Inflammatory macrophage (primary cell): ENCODE results near the gene AATK.

Experiments
- DNase-seq, 2 donors: peaks; one replicate each; pipeline ENCODE4 v3.0.0-alpha.2; 2020 to 2022

Gene AATK

DNA sequence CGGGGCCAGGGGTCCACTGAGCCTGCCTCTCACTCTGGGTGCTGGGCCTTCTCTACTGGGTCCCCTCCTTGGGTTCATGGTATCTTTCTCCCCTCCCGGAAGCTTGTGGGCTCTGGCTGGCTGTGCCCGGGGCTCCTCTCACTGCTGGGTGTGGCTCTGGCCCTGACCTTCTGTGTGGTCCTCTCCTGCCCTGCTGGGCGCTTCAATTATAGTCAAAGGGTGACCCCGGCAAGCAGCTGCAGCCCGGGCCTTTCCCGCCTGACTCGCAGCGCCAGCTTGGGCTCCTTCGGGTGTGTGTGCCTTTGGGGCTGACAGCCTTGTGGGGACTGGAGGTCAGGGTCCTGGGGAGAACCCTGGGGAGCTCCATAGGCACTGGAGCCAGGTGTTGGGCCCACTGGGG, 55.0 kb downstream of the AATK start:
- DNase-seq = no peak

GRCh38 chr17:81110488-81111040, 55.5 kb downstream of the AATK start:
- DNase-seq = no peak

DNA sequence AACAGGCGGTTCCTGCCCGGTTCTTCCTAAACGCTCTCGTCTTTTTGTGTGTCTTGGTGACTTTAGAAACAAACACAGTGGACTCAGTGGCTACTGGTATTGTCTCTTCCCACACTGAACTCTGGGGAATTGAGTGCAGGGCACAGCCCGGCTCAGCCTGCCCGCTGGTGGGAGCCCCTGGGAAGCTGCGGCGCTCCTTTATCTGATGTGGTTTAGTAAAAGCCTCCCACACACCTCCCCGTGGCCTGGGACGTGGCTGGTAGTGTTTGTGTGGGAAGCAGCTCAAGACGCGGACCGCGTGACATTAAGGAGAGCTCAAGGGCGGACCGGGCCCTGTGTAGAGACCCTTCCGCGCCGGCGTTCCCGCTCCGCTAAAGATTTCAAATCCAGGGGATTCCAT, 56.1 kb downstream of the AATK start:
- no peak for DNase-seq

GRCh38 chr17:81108220-81108619, 57.8 kb downstream of the AATK start:
- DNase-seq = no peak

- DNase-seq = no peak
Measured at GRCh38 chr17:81106716-81107115, 59.3 kb downstream of the AATK start.

- no peak for DNase-seq
Measured at GRCh38 chr17:81103379-81103778, 62.6 kb downstream of the AATK start.

GRCh38 chr17:81102869-81103268, 63.2 kb downstream of the AATK start:
- no peak for DNase-seq

DNA sequence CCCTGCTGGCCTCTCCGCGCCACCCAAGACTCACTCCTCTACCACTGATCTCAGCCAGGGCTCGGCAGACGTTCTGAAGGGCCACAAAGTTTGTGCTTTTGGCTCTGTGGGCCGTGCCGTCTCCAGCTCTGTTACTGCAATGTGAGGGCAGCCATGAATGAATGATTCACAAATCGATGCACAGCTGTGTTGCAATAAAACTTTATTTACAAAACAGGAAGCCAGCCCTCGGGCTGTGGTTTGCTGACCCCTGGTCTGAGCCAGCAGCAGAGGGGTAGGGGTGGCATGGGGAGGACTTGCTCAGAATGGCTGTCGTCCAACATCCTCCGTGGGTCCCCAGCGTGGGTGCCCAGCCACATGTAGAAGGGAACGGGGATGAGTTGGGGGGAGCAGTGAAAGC, 63.7 kb downstream of the AATK start:
- DNase-seq = peak; percentile 14 to 20

GRCh38 chr17:81101614-81102306, 64.3 kb downstream of the AATK start:
- peak; percentile 88 to 89 for DNase-seq

GRCh38 chr17:81100668-81101067, 65.4 kb downstream of the AATK start:
- no peak for DNase-seq

GRCh38 chr17:81099888-81100287, 66.1 kb downstream of the AATK start:
- DNase-seq = no peak

DNA sequence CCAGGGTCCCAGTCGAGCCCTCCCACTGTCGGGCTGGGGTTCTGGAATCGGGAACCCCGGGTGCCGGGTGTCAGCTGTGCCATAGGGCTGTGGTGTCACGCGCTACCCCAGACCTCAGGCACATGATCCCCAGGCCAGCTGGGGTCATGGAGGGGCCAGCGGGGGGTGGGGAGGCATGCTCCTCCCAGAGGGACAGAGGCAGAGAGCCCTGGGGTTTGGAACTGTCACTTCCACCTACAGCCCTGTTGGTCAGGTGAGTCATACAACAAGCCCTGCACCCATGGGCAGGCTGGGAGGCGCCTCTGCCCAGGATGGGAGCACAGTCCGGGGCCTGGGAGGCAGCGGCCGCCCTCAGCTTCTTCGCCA, 68.1 kb downstream of the AATK start:
- peak; percentile 93 to 97 for DNase-seq

DNA sequence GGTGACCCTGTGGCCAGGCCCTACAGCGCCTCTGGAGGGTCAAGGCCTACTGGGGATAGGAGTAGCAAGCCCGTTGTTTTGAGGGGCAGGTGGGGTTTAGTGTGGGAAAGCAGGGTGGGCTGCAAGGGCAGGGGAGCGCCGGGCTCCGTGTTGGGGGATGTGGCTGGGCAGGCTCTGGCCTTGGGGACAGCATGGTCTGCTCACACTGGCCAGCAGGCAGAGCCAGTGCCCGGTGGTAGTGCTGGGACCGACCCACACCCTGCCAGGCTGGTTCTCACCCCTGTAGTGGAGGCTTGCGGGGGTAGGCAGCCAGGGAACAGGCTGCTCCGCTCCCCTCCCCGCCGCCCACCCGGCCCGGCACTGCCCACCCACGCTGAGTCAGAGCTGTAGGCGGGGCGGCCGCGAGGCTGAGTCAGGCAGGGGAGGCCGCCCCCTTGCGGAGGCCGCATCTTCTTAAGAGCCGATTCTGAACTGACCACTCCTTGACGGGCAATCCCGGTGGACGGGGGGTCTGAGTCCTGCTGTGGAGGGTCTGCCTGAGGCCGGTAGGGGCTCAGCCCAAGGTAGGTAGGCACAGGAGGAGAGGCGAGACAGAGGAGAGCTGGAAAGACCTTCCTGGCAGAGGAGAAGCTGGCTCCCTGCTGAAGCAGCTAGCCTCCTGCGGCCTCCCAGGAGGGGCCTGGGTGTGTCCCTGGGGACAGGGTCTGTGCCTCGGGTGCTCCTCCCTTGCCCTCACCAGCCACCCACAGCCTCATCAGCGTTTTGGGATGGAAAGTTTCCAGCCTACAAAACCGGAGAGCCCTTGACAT, 68.7 kb downstream of the AATK start:
- DNase-seq = peak; percentile 61 to 85

- no peak for DNase-seq
Measured at GRCh38 chr17:81096741-81097133, 69.3 kb downstream of the AATK start.

- DNase-seq = no peak
Measured at GRCh38 chr17:81095383-81095762, 70.6 kb downstream of the AATK start.

DNA sequence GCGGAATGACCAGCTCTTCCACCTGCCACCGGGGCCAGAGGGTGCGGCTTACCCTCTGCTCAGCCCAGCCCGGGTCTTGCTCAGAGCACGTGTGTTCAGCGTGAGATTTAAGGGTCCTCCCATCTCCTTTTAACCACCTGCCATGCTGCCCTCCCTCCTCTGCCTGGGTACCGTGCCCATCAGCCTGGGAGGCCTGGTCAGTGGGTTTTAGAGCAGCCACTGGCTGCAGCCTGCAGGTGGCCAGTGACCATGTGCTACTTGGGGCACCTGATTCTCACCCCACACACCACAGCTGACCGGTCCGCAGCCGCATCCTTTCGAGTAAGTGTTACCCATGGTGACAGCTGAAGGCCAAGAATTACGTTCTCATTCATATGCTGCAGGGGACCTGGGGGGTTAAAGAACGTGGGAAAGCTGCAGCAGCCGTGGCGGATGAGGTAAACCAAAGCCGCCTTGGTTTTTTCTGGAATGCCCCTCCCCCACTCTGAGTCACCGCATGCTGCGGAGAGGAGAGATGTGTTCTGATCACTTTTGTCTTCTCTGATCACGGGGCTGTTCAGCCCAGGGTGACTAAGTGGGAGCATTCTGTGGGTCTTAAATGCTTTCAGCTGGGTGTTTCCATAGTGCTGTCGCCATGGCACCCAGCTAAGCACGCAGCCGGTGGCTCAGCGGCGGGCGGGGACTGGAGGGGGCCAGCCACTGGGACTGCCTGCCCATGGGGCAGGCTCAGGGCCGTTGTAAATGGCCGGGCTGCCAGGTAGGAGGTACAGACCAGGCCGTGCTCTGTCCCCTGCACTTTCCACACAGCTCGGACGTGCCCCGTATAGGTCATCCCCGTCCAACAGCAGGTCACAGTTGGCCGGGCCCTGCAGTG, 71.3 kb downstream of the AATK start:
- DNase-seq = peak; percentile 65 to 91

DNA sequence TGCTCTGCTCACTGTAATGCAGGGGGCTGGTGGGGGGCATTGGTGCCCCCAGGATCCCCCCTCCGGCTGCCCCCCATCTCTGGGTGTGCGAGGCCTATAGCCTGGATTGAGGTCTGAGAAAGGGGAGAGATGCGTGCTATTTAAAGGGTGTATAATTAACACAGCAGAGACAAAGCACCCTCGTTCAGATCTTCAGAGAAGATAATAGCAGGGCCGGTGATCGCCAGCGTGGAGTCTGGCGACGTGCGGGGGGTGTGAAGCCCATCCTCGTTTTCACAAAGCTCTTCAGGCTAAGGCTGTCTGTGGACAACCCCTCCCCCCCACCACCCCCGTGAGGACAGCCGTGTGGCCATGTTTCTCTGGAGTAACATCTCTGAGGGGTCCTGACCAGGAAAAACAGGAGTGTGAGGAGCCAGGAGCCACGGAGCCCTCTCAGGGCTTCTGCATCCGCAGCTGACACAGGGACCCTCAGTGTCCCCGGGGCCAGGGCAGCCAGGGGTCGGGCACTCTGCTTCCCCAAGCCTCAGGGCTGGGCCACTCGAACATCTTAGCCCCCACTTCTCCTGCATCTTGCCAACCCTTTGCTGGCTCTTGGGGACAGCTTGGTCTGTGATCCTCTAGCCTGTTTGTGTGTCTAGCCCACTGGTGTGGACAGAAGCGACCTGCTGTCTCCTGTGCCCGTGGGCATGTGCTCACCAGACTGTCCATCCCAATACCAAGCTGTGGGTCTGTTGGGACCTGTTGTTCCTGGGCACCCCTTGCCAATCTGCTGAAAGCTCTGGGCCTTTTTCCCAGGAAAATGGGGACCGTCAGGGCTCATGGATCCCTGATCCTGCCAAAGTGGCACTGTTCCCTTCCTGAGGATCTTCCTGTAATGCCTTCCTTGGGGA, 72.2 kb downstream of the AATK start:
- DNase-seq = no peak

DNA sequence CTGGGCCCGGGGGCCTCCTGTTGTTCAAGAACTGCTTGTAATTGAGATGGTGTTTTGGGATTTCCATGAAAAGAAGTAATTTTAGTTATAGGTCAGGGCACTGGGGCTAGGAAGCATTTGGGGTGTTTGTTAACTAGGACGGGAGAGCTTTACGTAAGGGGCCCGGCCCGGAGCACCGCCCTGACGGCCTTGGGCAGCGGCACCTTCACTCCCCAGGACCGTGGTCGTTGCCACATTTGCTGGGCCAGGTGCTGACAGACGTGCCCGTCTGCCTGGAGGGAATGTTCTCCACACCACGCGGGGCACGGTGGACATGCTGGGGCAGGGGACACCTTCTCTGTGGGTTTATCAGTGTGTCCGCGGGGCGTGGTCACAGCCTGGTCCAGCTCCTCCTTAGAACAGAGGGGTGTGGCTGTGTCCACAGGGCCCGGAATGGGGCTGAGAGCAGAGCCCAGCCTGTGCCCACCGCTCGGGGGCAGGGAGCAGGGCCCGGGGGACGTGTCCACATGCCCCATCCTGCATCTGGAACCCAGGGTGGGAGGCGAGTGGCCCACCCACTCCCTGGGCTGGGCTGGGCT, 73.4 kb downstream of the AATK start:
- no peak for DNase-seq

GRCh38 chr17:81091774-81092517, 74.1 kb downstream of the AATK start:
- DNase-seq = no peak

DNA sequence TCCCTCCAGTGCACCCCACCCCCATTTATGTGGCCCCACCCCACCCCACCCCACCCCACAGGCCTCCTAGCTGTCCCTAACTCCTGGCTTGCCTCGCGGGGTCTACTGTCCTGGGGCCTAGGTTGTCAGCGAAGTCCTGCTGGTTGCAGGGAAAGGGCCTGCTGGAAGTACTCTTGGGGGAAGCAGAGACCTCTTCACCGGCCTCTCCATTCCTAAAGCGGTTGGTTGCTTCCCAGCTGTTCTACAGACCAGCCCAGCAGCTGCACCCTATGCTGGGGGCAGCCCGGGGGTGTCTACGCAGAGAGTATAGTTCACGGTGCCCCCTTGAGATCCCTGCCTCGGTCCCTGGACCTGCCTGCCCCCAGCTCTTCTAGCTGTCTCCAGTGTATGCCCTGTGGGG, 74.9 kb downstream of the AATK start:
- no peak for DNase-seq
